Measurements from ENCODE around the gene ANO6.

ANO6 gene

GRCh38 chr12:45284096-45284901 lies 68.4 kb downstream of the ANO6 start:
- H3K27ac ChIP-seq (ENCODE audit: low read depth, low read length) = peak overlapping the region; percentile 64
- H3K9ac ChIP-seq (ENCODE audit: low read length) = no peak overlapping the region
- H3K4me3 ChIP-seq (ENCODE audit: low read depth, low read length) = no peak overlapping the region

GRCh38 chr12:45285717-45286116 lies 69.8 kb downstream of the ANO6 start:
- Histone ChIP-seq H3K9ac (ENCODE audit: low read length) (no peak overlapping the region), H3K4me1 (ENCODE audit: control insufficient read depth, insufficient read depth, low read length) (peaks cover 21% of the 10 kb centered on the region), H3K27me3 (ENCODE audit: control insufficient read depth, insufficient read depth, low read length) (no peaks in the 10 kb centered on the region), H3K27ac (ENCODE audit: low read depth, low read length) (no peak overlapping the region), H3K36me3 (ENCODE audit: control insufficient read depth, insufficient read depth, low read length) (no peaks in the 10 kb centered on the region), H3K4me3 (ENCODE audit: low read depth, low read length) (no peak overlapping the region), H3K9me3 (ENCODE audit: control insufficient read depth, insufficient read depth, low read depth, low read length) (no peaks in the 10 kb centered on the region)

More at GRCh38 chr12:45284096-45284901, 68.4 kb downstream of the ANO6 start:
- H3K4me1 ChIP-seq (ENCODE audit: control insufficient read depth, insufficient read depth, low read length) = peaks cover 21% of the 10 kb centered on the region
- no peaks in the 10 kb centered on the region for H3K27me3 ChIP-seq (ENCODE audit: control insufficient read depth, insufficient read depth, low read length)
- no peaks in the 10 kb centered on the region for H3K9me3 ChIP-seq (ENCODE audit: control insufficient read depth, insufficient read depth, low read depth, low read length)
- 0 out of 2 replicates have a peak, but pooled peaks cover 6% of the 10 kb centered on the region for H3K36me3 ChIP-seq (ENCODE audit: control insufficient read depth, insufficient read depth, low read length)

GRCh38 chr12:45286621-45287020 lies 70.7 kb downstream of the ANO6 start:
- H3K4me1 ChIP-seq (ENCODE audit: control insufficient read depth, insufficient read depth, low read length) = peaks cover 21% of the 10 kb centered on the region
- no peaks in the 10 kb centered on the region for H3K36me3 ChIP-seq (ENCODE audit: control insufficient read depth, insufficient read depth, low read length)
- no peak overlapping the region for H3K4me3 ChIP-seq (ENCODE audit: low read depth, low read length)
- H3K9me3 ChIP-seq (ENCODE audit: control insufficient read depth, insufficient read depth, low read depth, low read length) = no peaks in the 10 kb centered on the region
- no peak overlapping the region for H3K9ac ChIP-seq (ENCODE audit: low read length)
- H3K27ac ChIP-seq (ENCODE audit: low read depth, low read length) = no peak overlapping the region
- H3K27me3 ChIP-seq (ENCODE audit: control insufficient read depth, insufficient read depth, low read length) = no peaks in the 10 kb centered on the region

- Histone ChIP-seq H3K9me3 (ENCODE audit: control insufficient read depth, insufficient read depth, low read depth, low read length) (no peaks in the 10 kb centered on the region), H3K27me3 (ENCODE audit: control insufficient read depth, insufficient read depth, low read length) (no peaks in the 10 kb centered on the region), H3K4me3 (ENCODE audit: low read depth, low read length) (no peak overlapping the region), H3K4me1 (ENCODE audit: control insufficient read depth, insufficient read depth, low read length) (peaks cover 6% of the 10 kb centered on the region), H3K27ac (ENCODE audit: low read depth, low read length) (no peak overlapping the region), H3K9ac (ENCODE audit: low read length) (no peak overlapping the region), H3K36me3 (ENCODE audit: control insufficient read depth, insufficient read depth, low read length) (no peaks in the 10 kb centered on the region)
These were observed 73.6 kb downstream of the ANO6 start for GRCh38 chr12:45289245-45290215.

GRCh38 chr12:45290216-45290605 lies 74.3 kb downstream of the ANO6 start:
- no peaks in the 10 kb centered on the region for H3K9me3 ChIP-seq (ENCODE audit: control insufficient read depth, insufficient read depth, low read depth, low read length)
- H3K27ac ChIP-seq (ENCODE audit: low read depth, low read length) = no peak overlapping the region
- H3K4me1 ChIP-seq (ENCODE audit: control insufficient read depth, insufficient read depth, low read length) = no peaks in the 10 kb centered on the region
- H3K9ac ChIP-seq (ENCODE audit: low read length) = no peak overlapping the region
- no peaks in the 10 kb centered on the region for H3K36me3 ChIP-seq (ENCODE audit: control insufficient read depth, insufficient read depth, low read length)
- H3K27me3 ChIP-seq (ENCODE audit: control insufficient read depth, insufficient read depth, low read length) = no peaks in the 10 kb centered on the region
- H3K4me3 ChIP-seq (ENCODE audit: low read depth, low read length) = no peak overlapping the region

- no peaks in the 10 kb centered on the region for H3K27me3 ChIP-seq (ENCODE audit: control insufficient read depth, insufficient read depth, low read length)
- no peaks in the 10 kb centered on the region for H3K4me1 ChIP-seq (ENCODE audit: control insufficient read depth, insufficient read depth, low read length)
- H3K4me3 ChIP-seq (ENCODE audit: low read depth, low read length) = no peak overlapping the region
- no peak overlapping the region for H3K27ac ChIP-seq (ENCODE audit: low read depth, low read length)
- H3K9ac ChIP-seq (ENCODE audit: low read length) = no peak overlapping the region
- H3K9me3 ChIP-seq (ENCODE audit: control insufficient read depth, insufficient read depth, low read depth, low read length) = no peaks in the 10 kb centered on the region
- no peaks in the 10 kb centered on the region for H3K36me3 ChIP-seq (ENCODE audit: control insufficient read depth, insufficient read depth, low read length)
These were observed 75.6 kb downstream of the ANO6 start for GRCh38 chr12:45291518-45291917.

- Histone ChIP-seq H3K27ac (ENCODE audit: low read depth, low read length) (no peak overlapping the region), H3K9me3 (ENCODE audit: control insufficient read depth, insufficient read depth, low read depth, low read length) (no peaks in the 10 kb centered on the region), H3K4me1 (ENCODE audit: control insufficient read depth, insufficient read depth, low read length) (no peaks in the 10 kb centered on the region)
These were observed 76.7 kb downstream of the ANO6 start for GRCh38 chr12:45292486-45293195.

GRCh38 chr12:45294906-45295305 lies 79.0 kb downstream of the ANO6 start:
- H3K4me3 ChIP-seq (ENCODE audit: low read depth, low read length) = no peak overlapping the region
- no peaks in the 10 kb centered on the region for H3K9me3 ChIP-seq (ENCODE audit: control insufficient read depth, insufficient read depth, low read depth, low read length)
- H3K27me3 ChIP-seq (ENCODE audit: control insufficient read depth, insufficient read depth, low read length) = no peaks in the 10 kb centered on the region
- H3K4me1 ChIP-seq (ENCODE audit: control insufficient read depth, insufficient read depth, low read length) = no peaks in the 10 kb centered on the region; the same call in 1 of the 2 replicates
- no peak overlapping the region for H3K9ac ChIP-seq (ENCODE audit: low read length)
- no peak overlapping the region for H3K27ac ChIP-seq (ENCODE audit: low read depth, low read length)
- no peaks in the 10 kb centered on the region for H3K36me3 ChIP-seq (ENCODE audit: control insufficient read depth, insufficient read depth, low read length)

More at GRCh38 chr12:45292486-45293195, 76.7 kb downstream of the ANO6 start:
- no peaks in the 10 kb centered on the region for H3K27me3 ChIP-seq (ENCODE audit: control insufficient read depth, insufficient read depth, low read length)
- H3K4me3 ChIP-seq (ENCODE audit: low read depth, low read length) = no peak overlapping the region
- no peak overlapping the region for H3K9ac ChIP-seq (ENCODE audit: low read length)
- H3K36me3 ChIP-seq (ENCODE audit: control insufficient read depth, insufficient read depth, low read length) = no peaks in the 10 kb centered on the region

- Histone ChIP-seq H3K9ac (ENCODE audit: low read length) (no peak overlapping the region), H3K4me3 (ENCODE audit: low read depth, low read length) (no peak overlapping the region), H3K9me3 (ENCODE audit: control insufficient read depth, insufficient read depth, low read depth, low read length) (no peaks in the 10 kb centered on the region), H3K4me1 (ENCODE audit: control insufficient read depth, insufficient read depth, low read length) (no peaks in the 10 kb centered on the region; the same call in 1 of the 2 replicates), H3K36me3 (ENCODE audit: control insufficient read depth, insufficient read depth, low read length) (no peaks in the 10 kb centered on the region), H3K27ac (ENCODE audit: low read depth, low read length) (no peak overlapping the region), H3K27me3 (ENCODE audit: control insufficient read depth, insufficient read depth, low read length) (no peaks in the 10 kb centered on the region)
These were observed 80.2 kb downstream of the ANO6 start for GRCh38 chr12:45296046-45296586.

- H3K4me3 ChIP-seq (ENCODE audit: low read depth, low read length) = no peak overlapping the region
- no peaks in the 10 kb centered on the region; the same call in 1 of the 2 replicates for H3K4me1 ChIP-seq (ENCODE audit: control insufficient read depth, insufficient read depth, low read length)
- no peak overlapping the region for H3K9ac ChIP-seq (ENCODE audit: low read length)
- H3K36me3 ChIP-seq (ENCODE audit: control insufficient read depth, insufficient read depth, low read length) = peaks cover 3% of the 10 kb centered on the region; the same call in 1 of the 2 replicates
- H3K27me3 ChIP-seq (ENCODE audit: control insufficient read depth, insufficient read depth, low read length) = no peaks in the 10 kb centered on the region
- no peak overlapping the region for H3K27ac ChIP-seq (ENCODE audit: low read depth, low read length)
- H3K9me3 ChIP-seq (ENCODE audit: control insufficient read depth, insufficient read depth, low read depth, low read length) = no peaks in the 10 kb centered on the region
These were observed 82.2 kb downstream of the ANO6 start for GRCh38 chr12:45298047-45298446.
